A673 (cell line): ENCODE measurements around the gene VWDE.

Experiments used
- CTCF ChIP-seq: fragments of 300-800, 200-600 bp; sonication (generic); conservative IDR thresholded peaks from 2 replicates; pipeline ENCODE4 v1.5.1; 2017; ENCODE audit warnings: low read depth, mild to moderate bottlenecking, antibody characterized with exemption, low read length, moderate library complexity, mixed read lengths
- EZH2 ChIP-seq: fragments of 200-600 bp; sonication (generic); IDR thresholded peaks from 2 replicates; pipeline ENCODE4 v1.6.1; 2017; ENCODE audit warnings: borderline replicate concordance, low read depth, mild to moderate bottlenecking, mixed read lengths, antibody characterized with exemption, low read length; ENCODE audit not compliant: poor library complexity, severe bottlenecking

DNA sequence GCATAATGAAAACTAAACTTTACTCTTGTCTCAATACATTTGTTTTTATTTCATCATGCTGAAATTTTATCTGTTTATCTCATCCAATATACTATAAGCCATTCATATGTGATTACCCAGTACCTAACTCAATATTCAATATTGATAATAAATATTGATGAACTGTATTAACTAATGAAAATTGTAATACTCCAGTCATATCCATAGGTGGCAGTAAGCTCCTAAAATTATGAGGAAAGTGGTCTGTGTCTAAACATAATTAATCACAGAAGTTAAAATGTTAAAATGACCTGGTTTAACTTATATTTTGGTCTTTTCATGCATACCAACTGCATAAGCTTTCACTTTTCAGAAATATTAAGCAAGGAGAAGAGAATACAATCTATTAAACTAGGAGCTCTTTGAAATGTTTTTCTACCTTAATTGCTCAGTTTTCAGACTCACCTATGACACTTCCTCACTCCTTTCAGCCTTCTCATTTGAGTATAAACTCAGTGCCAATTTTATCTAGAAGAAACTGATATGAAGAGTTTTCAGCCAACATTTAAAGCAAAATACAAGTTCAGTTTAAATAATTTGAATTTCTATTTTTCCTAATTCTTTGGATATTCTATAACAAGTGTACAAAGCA, 30.5 kb upstream of the VWDE start:
- TF ChIP-seq CTCF (peak; percentile 68), EZH2 (no peak)
